Cardiac fibroblast (primary cell): ENCODE data around the gene DRGX.

ENCODE experiments used
- DNase-seq, 2 donors: peaks; one replicate each; pipeline versions ENCODE4 v3.0.0 to v3.0.0-alpha.2; 2010; ENCODE audit warnings: low read depth in 2 of 2
- H3K4me3 ChIP-seq, 2 donors: replicated peaks in 1 of 2; 1 replicate in 1 of 2; 2 replicates in 1 of 2; pipeline ENCODE4 v1.5.1; 2011; ENCODE audit warnings: low read depth in 2 of 2, low read length in 2 of 2, mild to moderate bottlenecking in 2 of 2, moderate library complexity in 1 of 2
- CTCF ChIP-seq: IDR thresholded peaks from one replicate; pipeline ENCODE4 v1.5.1; 2011; ENCODE audit warnings: low read depth, mild to moderate bottlenecking, low read length, inconsistent platforms

The DRGX gene

GRCh38 chr10:49409755-49410154 is 13.9 kb upstream of the DRGX start:
- H3K4me3 ChIP-seq = no peak overlapping the region
- no peak for TF ChIP-seq CTCF
- no peak for DNase-seq

- TF ChIP-seq CTCF = no peak
- no peak overlapping the region for H3K4me3 ChIP-seq
- DNase-seq = peak in 1 of 2 donors; percentile 19
These were observed 12.8 kb upstream of the DRGX start for GRCh38 chr10:49408519-49409306.

GRCh38 chr10:49407552-49408137 is 11.8 kb upstream of the DRGX start:
- DNase-seq = peak; percentile 81 to 86
- H3K4me3 ChIP-seq = no peak overlapping the region
- TF ChIP-seq CTCF = peak; percentile 94

- no peak for DNase-seq
- no peak overlapping the region for H3K4me3 ChIP-seq
- no peak for TF ChIP-seq CTCF
These were observed 11.3 kb upstream of the DRGX start for GRCh38 chr10:49407151-49407550.

- DNase-seq = no peak
- no peak for TF ChIP-seq CTCF
- H3K4me3 ChIP-seq = no peak overlapping the region
These were observed 8.5 kb upstream of the DRGX start for GRCh38 chr10:49404321-49404878.

- no peak for TF ChIP-seq CTCF
- H3K4me3 ChIP-seq = no peak overlapping the region
- no peak for DNase-seq
These were observed 7.5 kb upstream of the DRGX start for GRCh38 chr10:49403363-49403762.
